Stromal cell of bone marrow (primary cell): Measurements from ENCODE around the gene SLC8B1.

ENCODE experiments used
- DNase-seq: peaks from one replicate; pipeline ENCODE4 v3.0.0-alpha.2; 2012; ENCODE audit warnings: low read depth

The SLC8B1 gene

GRCh38 chr12:113334786-113335539 lies at the start of gene SLC8B1:
SLC8B1 (minus strand) TSS chr12:113335109; CDS start chr12:113332878, 2,231 bp downstream.
- DNase-seq, result peak; percentile 50

- no peak for DNase-seq
These were observed 47.3 kb upstream of the SLC8B1 start for GRCh38 chr12:113382206-113382605.

GRCh38 chr12:113381220-113381619 lies 46.3 kb upstream of the SLC8B1 start:
- DNase-seq, result no peak

GRCh38 chr12:113378291-113378690 lies 43.4 kb upstream of the SLC8B1 start:
- DNase-seq, result no peak

GRCh38 chr12:113374823-113375428 lies 40.0 kb upstream of the SLC8B1 start:
- no peak for DNase-seq

DNA sequence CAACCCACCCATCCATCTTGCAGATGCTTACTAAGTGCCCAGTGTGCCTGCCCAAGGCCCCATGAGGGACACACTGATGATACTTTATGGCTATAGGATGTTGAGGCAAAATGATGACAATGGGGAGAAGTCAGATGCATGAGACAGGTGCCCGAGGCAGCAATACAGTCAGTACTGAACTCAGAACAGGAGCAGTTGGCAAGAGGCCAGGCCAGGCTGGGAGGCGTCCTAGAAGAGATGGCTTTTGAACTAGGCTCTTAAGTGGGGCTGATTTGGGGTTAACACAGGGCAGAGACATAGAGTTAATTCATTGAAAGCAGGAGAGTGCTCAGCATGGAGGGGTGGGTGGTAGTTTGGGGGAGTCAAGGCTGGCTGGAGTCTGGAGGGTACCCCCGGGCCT lies 39.1 kb upstream of the SLC8B1 start:
- DNase-seq, result no peak

DNA sequence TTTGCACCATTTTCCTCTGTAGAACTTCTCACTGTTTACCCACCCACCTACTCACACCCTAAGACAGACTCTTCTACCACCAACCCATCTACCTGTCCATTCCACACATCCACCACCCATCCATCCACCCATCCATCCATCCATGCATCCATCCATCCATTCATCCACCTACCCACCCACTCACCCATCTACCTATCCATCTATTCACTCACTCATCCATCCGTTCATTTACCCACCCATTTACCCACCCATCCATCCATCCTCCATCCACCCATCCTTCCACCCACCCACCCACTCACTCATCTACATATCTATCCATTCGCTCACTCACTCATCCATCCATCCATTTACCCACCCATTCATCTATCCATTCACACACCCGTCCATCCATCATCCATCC lies 38.5 kb upstream of the SLC8B1 start:
- no peak for DNase-seq

- DNase-seq, result no peak
These were observed 37.5 kb upstream of the SLC8B1 start for GRCh38 chr12:113372371-113372770.

DNA sequence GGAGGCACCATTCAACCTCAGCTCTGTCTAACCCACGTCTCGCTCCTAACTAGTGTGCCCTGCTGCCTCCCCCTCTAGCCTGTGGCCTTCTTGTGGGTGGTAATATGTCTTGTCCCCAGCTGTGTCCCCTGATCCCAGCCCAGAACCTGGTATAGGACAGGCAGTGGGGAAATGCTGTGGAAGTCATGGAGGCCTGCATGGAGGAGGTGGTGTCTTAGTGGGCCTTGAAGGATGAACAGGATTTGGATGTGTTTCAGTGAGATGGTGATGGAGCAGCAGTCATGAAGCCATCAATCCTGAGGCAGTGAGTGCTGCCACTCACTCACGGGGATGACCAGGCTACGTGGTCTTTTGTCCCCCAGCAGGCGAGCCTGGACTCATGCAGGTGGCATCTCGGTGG lies 36.9 kb upstream of the SLC8B1 start:
- DNase-seq, result no peak

GRCh38 chr12:113370923-113371682 lies 36.2 kb upstream of the SLC8B1 start:
- DNase-seq, result no peak

- no peak for DNase-seq
These were observed 34.6 kb upstream of the SLC8B1 start for GRCh38 chr12:113369391-113369985.

GRCh38 chr12:113368331-113368730 lies 33.4 kb upstream of the SLC8B1 start:
- DNase-seq, result no peak

- DNase-seq, result no peak
These were observed 31.9 kb upstream of the SLC8B1 start for GRCh38 chr12:113366827-113367226.

- no peak for DNase-seq
These were observed 30.9 kb upstream of the SLC8B1 start for GRCh38 chr12:113365639-113366395.

- no peak for DNase-seq
These were observed 29.8 kb upstream of the SLC8B1 start for GRCh38 chr12:113364698-113365097.

DNA sequence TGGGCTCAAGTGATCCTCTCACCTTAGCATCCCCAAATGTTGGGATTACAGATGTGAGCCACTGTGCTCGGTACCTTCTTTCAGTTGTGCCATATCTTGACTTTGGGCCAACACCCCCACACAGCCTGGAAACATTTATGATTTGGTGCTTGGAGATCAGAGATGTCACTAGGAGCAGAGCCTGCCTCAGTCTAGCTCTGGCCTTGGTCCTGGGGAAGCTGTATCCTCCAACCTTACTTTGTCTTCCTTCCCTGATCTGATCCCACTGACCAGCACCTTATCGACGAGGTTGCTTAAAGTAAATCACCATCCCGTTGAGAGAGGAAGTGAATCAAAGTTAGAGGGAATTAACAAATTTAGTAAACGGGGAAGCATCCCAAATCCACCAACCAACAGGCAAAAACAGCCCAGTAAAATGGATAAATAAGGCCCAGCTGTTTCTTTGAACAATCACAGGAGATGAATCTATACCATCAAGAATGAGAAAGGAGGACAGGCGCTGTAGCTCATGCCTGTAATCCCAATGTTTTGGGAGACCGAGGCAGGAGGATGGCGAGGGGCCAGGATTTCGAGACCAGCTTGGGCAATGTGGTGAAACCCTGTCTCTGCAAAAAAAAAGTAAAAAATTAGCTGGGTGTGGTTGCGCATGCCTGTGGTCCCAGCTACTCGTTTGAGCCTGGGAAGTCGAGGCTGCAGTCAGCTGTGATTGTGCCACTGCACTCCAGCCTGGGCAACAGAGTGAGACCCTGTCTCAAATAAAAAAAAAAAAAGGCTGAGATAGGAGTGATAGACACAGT lies 26.9 kb upstream of the SLC8B1 start:
- DNase-seq, result no peak

- peak; percentile 12 for DNase-seq
These were observed 25.2 kb upstream of the SLC8B1 start for GRCh38 chr12:113359939-113360748.

DNA sequence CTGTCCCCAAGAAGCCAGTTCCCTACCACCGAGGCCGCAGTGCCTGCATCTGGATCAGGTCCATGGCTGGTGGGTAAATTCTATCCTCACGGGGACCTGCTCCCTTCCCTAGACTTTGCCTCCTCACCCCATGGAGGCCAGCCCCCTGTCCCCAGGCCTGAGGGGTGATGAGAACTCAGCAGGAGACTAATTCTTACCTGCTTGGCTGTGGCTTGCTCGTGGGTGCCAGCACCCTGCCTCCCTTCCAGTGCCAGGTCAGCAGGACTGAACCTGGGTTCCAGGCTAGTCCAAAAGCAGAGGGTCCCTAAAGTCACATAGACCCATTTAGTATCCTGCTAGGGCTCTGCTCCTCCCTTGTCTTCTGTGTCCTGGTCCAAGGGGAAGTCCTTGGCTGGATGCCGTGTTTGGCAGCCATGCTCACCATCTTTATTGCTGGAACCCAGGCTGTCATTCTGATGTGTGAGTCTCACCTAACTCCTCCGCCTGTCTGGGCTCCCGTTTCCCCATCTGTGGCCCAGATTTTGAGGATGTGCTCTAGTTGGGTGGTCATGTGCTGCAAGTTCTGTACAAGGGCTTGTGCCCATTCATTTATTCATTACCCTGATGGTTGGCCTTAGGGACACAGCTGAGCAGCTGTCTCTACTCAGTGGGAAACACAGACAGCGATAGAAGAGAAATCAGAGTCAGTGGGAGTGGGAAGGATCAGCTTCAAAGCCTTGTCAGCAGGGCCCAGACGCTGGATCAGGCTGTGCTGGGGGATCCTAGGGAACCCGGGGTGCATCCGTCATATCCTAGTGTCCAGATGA lies 24.4 kb upstream of the SLC8B1 start:
- no peak for DNase-seq

GRCh38 chr12:113358381-113359132 lies 23.6 kb upstream of the SLC8B1 start, which contains the start of gene PLBD2:
PLBD2 (plus strand) TSS chr12:113358587; CDS start chr12:113358601, 14 bp downstream.
- DNase-seq, result peak; percentile 78
